ENCODE data around the gene G6PD. TPM values are rescaled to one million over a fixed set of nuclear protein-coding genes. Genes with fewer than 3 reads are reported as not detected.
"Not testable (repeated sequence)": the region's sequence is repeated elsewhere in the genome, so short reads cannot be mapped to it uniquely, and the experiment has no call there.

Gene G6PD
- total and polyA plus RNA-seq, 2 donors = 13.9 to 21.0 TPM

DNA sequence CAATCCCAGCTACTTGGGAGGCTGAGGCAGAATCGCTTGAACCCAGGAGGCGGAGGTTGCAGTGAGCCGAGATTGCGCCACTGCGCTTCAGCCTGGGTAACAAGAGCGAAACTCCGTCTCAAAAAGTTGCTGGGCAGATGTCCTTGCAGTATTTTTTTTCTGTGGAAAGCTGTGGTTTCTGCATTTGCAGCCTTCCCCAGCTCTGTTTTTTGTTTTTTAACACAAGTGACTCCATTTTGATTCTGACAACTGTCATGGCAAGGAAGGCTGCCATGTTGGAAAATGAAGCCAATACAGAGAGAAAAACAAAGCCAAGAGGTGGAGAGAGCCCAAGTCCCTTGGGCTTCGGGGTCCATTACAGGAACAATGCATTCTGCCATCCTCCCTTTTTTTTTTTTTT, 44.5 kb downstream of the G6PD start:
- Histone ChIP-seq H3K27ac (ENCODE audit: low read depth in 1 of 2, low read length in 1 of 2) (no peak overlapping the region), H3K27me3 (ENCODE audit: control insufficient read depth in 2 of 2, insufficient read depth in 1 of 2, low read length in 1 of 2) (no peaks in the 10 kb centered on the region), H3K4me3 (ENCODE audit: low read length in 2 of 2) (no peak overlapping the region), H3K9me3 (ENCODE audit: control insufficient read depth in 2 of 2, insufficient read depth in 1 of 2, low read length in 1 of 2) (peaks cover 0 to 6% of the 10 kb centered on the region in 2 donors), H3K4me1 (ENCODE audit: control insufficient read depth in 2 of 2, insufficient read depth in 2 of 2, low read length in 2 of 2) (no peaks in the 10 kb centered on the region), H3K36me3 (ENCODE audit: control insufficient read depth in 2 of 2, insufficient read depth in 2 of 2, low read length in 1 of 2) (peaks cover 8 to 15% of the 10 kb centered on the region in 2 donors)
- no peak for DNase-seq (ENCODE audit: low read depth in 6 of 9, low spot score in 9 of 9)
- 83% methylated on average over 8 of the region's 8 CpGs for WGBS

DNA sequence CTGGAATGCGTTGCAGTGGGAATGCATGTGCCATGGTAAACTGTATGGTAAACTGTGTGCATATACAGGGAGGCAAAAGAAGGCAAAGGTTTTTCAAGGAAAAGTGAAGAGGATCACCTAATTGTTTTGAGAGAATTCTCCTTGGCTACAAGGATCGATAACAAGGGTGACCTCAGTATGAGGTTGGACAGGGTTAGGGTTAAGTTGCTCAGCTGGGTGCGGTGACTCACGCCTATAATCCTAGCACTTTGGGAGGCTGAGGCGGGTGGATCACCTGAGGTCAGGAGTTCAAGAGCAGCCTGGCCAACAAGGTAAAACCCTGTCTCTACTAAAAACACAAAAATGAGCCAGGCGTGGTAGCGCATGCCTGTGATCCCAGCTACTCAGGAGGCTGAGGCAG, 45.2 kb downstream of the G6PD start:
- H3K27me3 ChIP-seq (ENCODE audit: control insufficient read depth in 2 of 2, insufficient read depth in 1 of 2, low read length in 1 of 2); H3K4me3 ChIP-seq (ENCODE audit: low read length in 2 of 2); H3K4me1 ChIP-seq (ENCODE audit: control insufficient read depth in 2 of 2, insufficient read depth in 2 of 2, low read length in 2 of 2); H3K9me3 ChIP-seq (ENCODE audit: control insufficient read depth in 2 of 2, insufficient read depth in 1 of 2, low read length in 1 of 2); H3K27ac ChIP-seq (ENCODE audit: low read depth in 1 of 2, low read length in 1 of 2); H3K36me3 ChIP-seq (ENCODE audit: control insufficient read depth in 2 of 2, insufficient read depth in 2 of 2, low read length in 1 of 2); DNase-seq (ENCODE audit: low read depth in 6 of 9, low spot score in 9 of 9): not testable (repeated sequence)
- 94% methylated on average over 7 of the region's 7 CpGs for WGBS

DNA sequence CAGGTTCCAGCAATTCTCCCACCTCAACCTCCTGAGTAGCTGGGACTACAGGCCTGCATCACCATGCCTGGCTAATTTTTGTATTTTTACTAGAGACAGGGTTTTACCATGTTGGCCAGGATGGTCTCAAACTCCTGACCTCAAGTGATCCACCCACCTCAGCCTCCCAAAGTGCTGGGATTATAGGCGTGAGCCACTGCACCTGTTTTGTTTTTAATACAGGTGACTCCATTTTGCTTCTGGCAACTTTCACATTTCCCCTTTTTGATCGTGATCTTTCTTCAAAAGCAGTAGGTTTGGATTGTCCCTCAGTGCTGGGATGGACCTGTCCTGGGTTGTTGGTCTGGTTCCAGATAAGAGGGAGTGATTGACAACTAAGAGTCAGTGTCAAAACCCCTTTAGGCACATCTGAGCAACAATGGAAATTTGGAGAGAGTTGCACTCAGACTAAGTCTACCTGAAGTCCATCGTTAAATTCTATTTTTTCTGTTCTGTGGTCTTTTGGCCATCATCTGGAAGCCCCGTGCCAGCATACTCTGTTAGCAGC, 50.0 kb downstream of the G6PD start:
- WGBS = 86% methylated on average over 4 of the region's 4 CpGs
- not testable (repeated sequence) for DNase-seq (ENCODE audit: low read depth in 6 of 9, low spot score in 9 of 9); H3K4me3 ChIP-seq (ENCODE audit: low read length in 2 of 2); H3K9me3 ChIP-seq (ENCODE audit: control insufficient read depth in 2 of 2, insufficient read depth in 1 of 2, low read length in 1 of 2); H3K27me3 ChIP-seq (ENCODE audit: control insufficient read depth in 2 of 2, insufficient read depth in 1 of 2, low read length in 1 of 2); H3K27ac ChIP-seq (ENCODE audit: low read depth in 1 of 2, low read length in 1 of 2); H3K36me3 ChIP-seq (ENCODE audit: control insufficient read depth in 2 of 2, insufficient read depth in 2 of 2, low read length in 1 of 2); H3K4me1 ChIP-seq (ENCODE audit: control insufficient read depth in 2 of 2, insufficient read depth in 2 of 2, low read length in 2 of 2)

DNA sequence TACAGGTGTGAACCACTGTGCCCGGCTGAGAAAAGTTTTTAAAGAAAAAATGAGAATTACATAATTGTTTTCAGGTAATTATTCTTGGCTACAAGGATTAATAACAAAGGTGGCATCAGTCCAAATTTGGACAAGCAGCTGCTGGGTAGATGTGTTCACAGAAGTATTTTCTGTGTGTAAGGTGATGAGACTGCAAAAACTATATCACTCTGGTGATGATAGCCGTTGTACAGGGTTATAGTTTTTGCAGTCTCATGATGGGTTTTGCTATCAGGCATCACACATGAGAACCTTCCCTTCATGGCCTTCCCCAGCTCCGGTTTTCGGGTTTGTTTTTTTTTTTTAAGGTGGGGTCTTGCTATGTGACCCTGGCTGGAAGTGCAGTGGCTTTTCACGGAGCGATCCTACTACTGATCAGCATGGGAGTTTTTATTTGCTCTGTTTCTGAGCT, 51.1 kb downstream of the G6PD start:
- Histone ChIP-seq H3K4me1 (ENCODE audit: control insufficient read depth in 2 of 2, insufficient read depth in 2 of 2, low read length in 2 of 2) (peaks cover 0 to 6% of the 10 kb centered on the region in 2 donors), H3K27ac (ENCODE audit: low read depth in 1 of 2, low read length in 1 of 2) (no peak overlapping the region), H3K9me3 (ENCODE audit: control insufficient read depth in 2 of 2, insufficient read depth in 1 of 2, low read length in 1 of 2) (no peaks in the 10 kb centered on the region), H3K36me3 (ENCODE audit: control insufficient read depth in 2 of 2, insufficient read depth in 2 of 2, low read length in 1 of 2) (no peaks in the 10 kb centered on the region), H3K27me3 (ENCODE audit: control insufficient read depth in 2 of 2, insufficient read depth in 1 of 2, low read length in 1 of 2) (no peaks in the 10 kb centered on the region), H3K4me3 (ENCODE audit: low read length in 2 of 2) (no peak overlapping the region)
- DNase-seq (ENCODE audit: low read depth in 6 of 9, low spot score in 9 of 9) = no peak
- 63% methylated on average over 6 of the region's 6 CpGs for WGBS

DNA sequence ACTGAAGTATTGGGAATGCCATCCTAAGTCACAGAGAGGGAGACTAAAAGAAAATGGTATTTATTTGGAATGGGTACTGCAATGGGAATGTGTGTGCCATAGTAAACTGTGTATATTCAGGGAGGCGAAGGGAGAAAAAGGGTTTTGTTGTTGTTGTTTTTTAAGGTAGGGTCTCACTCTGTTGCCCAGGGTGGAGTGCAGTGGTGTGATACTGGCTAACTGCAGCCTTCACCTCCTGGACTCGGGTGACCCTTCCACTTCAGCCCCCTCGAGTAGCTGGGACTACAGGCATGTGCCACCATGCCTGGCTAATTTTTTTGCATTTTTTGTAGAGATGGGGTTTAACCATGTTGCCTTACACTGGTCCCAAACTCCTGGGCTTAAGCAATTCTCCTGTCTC, 51.9 kb downstream of the G6PD start:
- peaks cover 0 to 9% of the 10 kb centered on the region in 2 donors for H3K4me1 ChIP-seq (ENCODE audit: control insufficient read depth in 2 of 2, insufficient read depth in 2 of 2, low read length in 2 of 2)
- 93% methylated on average over 3 of the region's 3 CpGs for WGBS

DNA sequence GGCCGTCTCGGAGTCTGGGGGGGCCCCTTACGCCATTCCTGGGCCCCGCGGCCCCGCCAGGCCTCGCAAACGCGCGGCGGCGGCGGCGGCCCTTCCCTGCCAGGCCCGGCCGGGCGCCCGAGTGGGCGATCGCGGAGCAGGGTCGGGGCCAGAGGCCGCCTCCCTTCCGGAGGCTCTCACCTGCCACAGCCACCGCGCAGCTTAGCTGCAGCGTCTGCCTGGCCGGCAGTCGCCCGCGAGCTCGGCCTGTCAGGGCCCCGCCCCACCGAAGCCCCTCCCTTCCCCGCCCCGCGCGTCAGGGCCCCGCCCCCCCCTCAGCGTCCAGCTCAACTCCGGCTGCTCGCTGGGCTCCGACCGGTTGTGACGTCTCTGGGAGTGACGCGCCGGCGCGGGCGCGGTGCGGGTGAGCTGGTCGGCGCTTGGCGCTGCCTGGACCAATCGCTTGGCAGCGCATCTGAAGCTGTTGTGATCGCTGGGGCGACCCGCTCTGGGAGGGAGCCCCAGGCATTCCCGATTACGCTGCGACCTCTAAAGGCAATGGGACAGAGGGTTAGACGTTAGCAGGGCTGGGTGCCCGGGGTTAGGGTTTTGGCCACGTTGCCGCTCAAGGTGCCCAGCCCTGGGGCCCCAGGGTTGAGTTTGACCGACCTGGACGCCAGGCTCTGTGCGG, 56.1 kb downstream of the G6PD start, which contains the start of gene SLC10A3:
TSS of gene SLC10A3 (minus strand) at position 216 of the 670 bp plus-strand sequence. CDS start 1,689 bp downstream, outside the sequence.
- no peaks in the 10 kb centered on the region for H3K27me3 ChIP-seq (ENCODE audit: control insufficient read depth in 2 of 2, insufficient read depth in 1 of 2, low read length in 1 of 2)
- peak; percentile 55 to 90 (median 72) for DNase-seq (ENCODE audit: low read depth in 6 of 9, low spot score in 9 of 9)
- H3K9me3 ChIP-seq (ENCODE audit: control insufficient read depth in 2 of 2, insufficient read depth in 1 of 2, low read length in 1 of 2) = peaks cover 0 to 18% of the 10 kb centered on the region in 2 donors
- H3K4me3 ChIP-seq (ENCODE audit: low read length in 2 of 2) = peak within 1 kb of the TSS; percentile 67 to 68
- peak within 1 kb of the TSS; percentile 89 to 94 for H3K27ac ChIP-seq (ENCODE audit: low read depth in 1 of 2, low read length in 1 of 2)
- under 1% methylated on average over 65 of the region's 71 CpGs for WGBS
- peaks cover 0 to 12% of the 10 kb centered on the region in 2 donors for H3K36me3 ChIP-seq (ENCODE audit: control insufficient read depth in 2 of 2, insufficient read depth in 2 of 2, low read length in 1 of 2)
- H3K4me1 ChIP-seq (ENCODE audit: control insufficient read depth in 2 of 2, insufficient read depth in 2 of 2, low read length in 2 of 2) = peaks cover 5 to 21% of the 10 kb centered on the region in 2 donors

More for the DNA sequence above, 51.9 kb downstream of the G6PD start:
- no peaks in the 10 kb centered on the region for H3K9me3 ChIP-seq (ENCODE audit: control insufficient read depth in 2 of 2, insufficient read depth in 1 of 2, low read length in 1 of 2)
- DNase-seq (ENCODE audit: low read depth in 6 of 9, low spot score in 9 of 9) = no peak
- no peak overlapping the region for H3K4me3 ChIP-seq (ENCODE audit: low read length in 2 of 2)
- H3K36me3 ChIP-seq (ENCODE audit: control insufficient read depth in 2 of 2, insufficient read depth in 2 of 2, low read length in 1 of 2) = no peaks in the 10 kb centered on the region
- no peak overlapping the region for H3K27ac ChIP-seq (ENCODE audit: low read depth in 1 of 2, low read length in 1 of 2)
- no peaks in the 10 kb centered on the region for H3K27me3 ChIP-seq (ENCODE audit: control insufficient read depth in 2 of 2, insufficient read depth in 1 of 2, low read length in 1 of 2)

DNA sequence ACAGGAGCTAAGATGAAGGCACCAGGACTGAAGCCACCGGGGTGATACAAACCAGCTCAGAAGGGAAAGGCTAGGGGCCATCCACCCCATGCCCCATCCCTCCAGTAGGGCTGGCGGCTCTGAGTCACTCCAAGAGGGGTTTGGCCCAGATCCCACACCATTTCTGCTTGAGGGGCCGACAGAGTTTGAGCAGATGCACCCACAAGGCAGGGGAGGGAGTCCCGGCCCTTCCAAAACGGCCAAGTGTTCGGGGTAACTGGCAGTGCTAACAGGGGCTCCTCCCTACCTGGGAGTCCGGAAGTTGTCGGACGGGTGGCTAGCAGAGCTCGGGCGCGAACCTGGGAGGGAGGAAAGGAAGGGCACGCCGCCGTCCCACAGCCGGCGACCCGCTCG, 56.6 kb downstream of the G6PD start:
- WGBS = under 1% methylated on average over 19 of the region's 19 CpGs
- H3K36me3 ChIP-seq (ENCODE audit: control insufficient read depth in 2 of 2, insufficient read depth in 2 of 2, low read length in 1 of 2) = peaks cover 4 to 12% of the 10 kb centered on the region in 2 donors
- H3K27ac ChIP-seq (ENCODE audit: low read depth in 1 of 2, low read length in 1 of 2) = peak overlapping the region; percentile 32 to 94
- H3K4me3 ChIP-seq (ENCODE audit: low read length in 2 of 2) = peak overlapping the region; percentile 57 to 67
- peaks cover 0 to 18% of the 10 kb centered on the region in 2 donors for H3K9me3 ChIP-seq (ENCODE audit: control insufficient read depth in 2 of 2, insufficient read depth in 1 of 2, low read length in 1 of 2)
- peak in 1 of 9 donors; percentile 30 for DNase-seq (ENCODE audit: low read depth in 6 of 9, low spot score in 9 of 9)
- no peaks in the 10 kb centered on the region for H3K27me3 ChIP-seq (ENCODE audit: control insufficient read depth in 2 of 2, insufficient read depth in 1 of 2, low read length in 1 of 2)
- H3K4me1 ChIP-seq (ENCODE audit: control insufficient read depth in 2 of 2, insufficient read depth in 2 of 2, low read length in 2 of 2) = peaks cover 8 to 27% of the 10 kb centered on the region in 2 donors

DNA sequence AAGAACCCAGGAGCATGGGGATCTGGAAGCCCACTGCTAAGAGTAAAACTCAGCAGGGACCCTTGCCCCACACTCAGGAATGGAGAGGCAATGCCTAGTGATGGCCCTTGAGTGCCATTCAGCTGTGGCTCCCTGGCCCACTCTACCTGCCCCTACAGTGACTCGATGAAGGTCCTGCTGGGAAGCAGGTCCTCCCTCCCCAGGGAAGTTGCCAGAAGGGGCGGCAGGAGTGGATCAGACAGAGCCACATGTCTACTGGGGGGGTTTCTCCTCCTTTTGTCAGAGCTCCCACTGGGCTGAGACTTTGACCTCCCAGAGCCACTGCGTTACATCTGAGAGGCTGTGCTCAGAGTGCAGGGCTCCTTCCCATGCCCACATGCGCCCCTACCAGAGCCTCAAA, 57.5 kb downstream of the G6PD start:
- Histone ChIP-seq H3K36me3 (ENCODE audit: control insufficient read depth in 2 of 2, insufficient read depth in 2 of 2, low read length in 1 of 2) (peaks cover 11 to 21% of the 10 kb centered on the region in 2 donors), H3K4me3 (ENCODE audit: low read length in 2 of 2) (peak overlapping the region in 1 of 2 donors; percentile 67), H3K9me3 (ENCODE audit: control insufficient read depth in 2 of 2, insufficient read depth in 1 of 2, low read length in 1 of 2) (peaks cover 0 to 18% of the 10 kb centered on the region in 2 donors), H3K27me3 (ENCODE audit: control insufficient read depth in 2 of 2, insufficient read depth in 1 of 2, low read length in 1 of 2) (no peaks in the 10 kb centered on the region), H3K4me1 (ENCODE audit: control insufficient read depth in 2 of 2, insufficient read depth in 2 of 2, low read length in 2 of 2) (peaks cover 8 to 28% of the 10 kb centered on the region in 2 donors), H3K27ac (ENCODE audit: low read depth in 1 of 2, low read length in 1 of 2) (peak overlapping the region in 1 of 2 donors; percentile 18)
- 99% methylated on average over 4 of the region's 4 CpGs for WGBS
- no peak for DNase-seq (ENCODE audit: low read depth in 6 of 9, low spot score in 9 of 9)

DNA sequence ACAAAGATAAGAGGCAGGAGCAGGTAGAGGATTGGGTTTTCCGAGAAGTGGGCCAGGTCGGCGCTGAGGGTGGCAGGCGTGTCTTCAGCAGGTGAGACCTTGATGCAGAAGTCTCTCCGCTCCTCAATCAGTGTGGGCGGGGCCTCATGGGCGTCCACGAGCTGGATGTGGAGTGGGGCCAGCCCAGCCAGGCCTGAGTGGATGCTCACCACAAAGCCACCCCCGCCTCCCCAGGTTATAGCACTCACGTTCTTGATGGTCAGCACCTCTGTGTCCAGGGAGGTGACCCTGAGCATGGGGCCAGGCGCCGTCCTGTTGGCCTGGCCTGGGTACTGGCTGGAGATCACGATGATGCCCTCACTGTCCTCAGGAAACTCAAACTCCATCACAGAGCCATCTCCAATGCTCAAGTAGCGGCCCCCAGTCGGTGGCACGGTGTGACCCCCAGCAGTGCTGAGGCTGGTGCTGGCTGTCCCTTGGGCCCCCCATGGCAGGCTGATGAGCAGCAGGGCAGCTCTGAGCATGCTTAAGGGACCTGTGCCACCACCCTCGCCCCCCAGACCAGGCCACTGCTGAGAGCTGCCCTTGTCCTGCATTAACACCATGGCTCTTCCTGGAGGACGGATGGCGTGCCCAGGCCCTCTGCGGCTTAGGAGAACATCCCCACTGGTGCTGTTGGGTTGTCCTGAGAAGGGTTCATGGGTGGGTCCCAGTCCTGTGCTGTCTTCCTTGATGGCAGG, 58.1 kb downstream of the G6PD start:
- Histone ChIP-seq H3K27me3 (ENCODE audit: control insufficient read depth in 2 of 2, insufficient read depth in 1 of 2, low read length in 1 of 2) (no peaks in the 10 kb centered on the region), H3K4me3 (ENCODE audit: low read length in 2 of 2) (no peak overlapping the region), H3K9me3 (ENCODE audit: control insufficient read depth in 2 of 2, insufficient read depth in 1 of 2, low read length in 1 of 2) (peaks cover 0 to 18% of the 10 kb centered on the region in 2 donors), H3K4me1 (ENCODE audit: control insufficient read depth in 2 of 2, insufficient read depth in 2 of 2, low read length in 2 of 2) (peaks cover 8 to 28% of the 10 kb centered on the region in 2 donors), H3K27ac (ENCODE audit: low read depth in 1 of 2, low read length in 1 of 2) (no peak overlapping the region), H3K36me3 (ENCODE audit: control insufficient read depth in 2 of 2, insufficient read depth in 2 of 2, low read length in 1 of 2) (peaks cover 18 to 22% of the 10 kb centered on the region in 2 donors)
- DNase-seq (ENCODE audit: low read depth in 6 of 9, low spot score in 9 of 9) = no peak
- 97% methylated on average over 20 of the region's 20 CpGs for WGBS
